Renal cortical epithelial cell (primary cell): ENCODE results near the gene ZNF546. TPM values are rescaled to one million over a fixed set of nuclear protein-coding genes. Genes with fewer than 3 reads are reported as not detected.
"Not testable (repeated sequence)": the region's sequence is repeated elsewhere in the genome, so short reads cannot be mapped to it uniquely, and the experiment has no call there.

Source experiments
- DNase-seq: peaks from one replicate; pipeline ENCODE4 v3.0.0-alpha.2; 2011; ENCODE audit warnings: low read depth
- total RNA-seq: library from RNA; depleted of rRNA; stranded (reverse); fragments of >200 nt; gene quantifications from 2 replicates; pipeline ENCODE4 v1.2.3, GENCODE V29; 2014

The ZNF546 gene
- 0.52 and 5.7 TPM in 2 replicates for total RNA-seq

DNA sequence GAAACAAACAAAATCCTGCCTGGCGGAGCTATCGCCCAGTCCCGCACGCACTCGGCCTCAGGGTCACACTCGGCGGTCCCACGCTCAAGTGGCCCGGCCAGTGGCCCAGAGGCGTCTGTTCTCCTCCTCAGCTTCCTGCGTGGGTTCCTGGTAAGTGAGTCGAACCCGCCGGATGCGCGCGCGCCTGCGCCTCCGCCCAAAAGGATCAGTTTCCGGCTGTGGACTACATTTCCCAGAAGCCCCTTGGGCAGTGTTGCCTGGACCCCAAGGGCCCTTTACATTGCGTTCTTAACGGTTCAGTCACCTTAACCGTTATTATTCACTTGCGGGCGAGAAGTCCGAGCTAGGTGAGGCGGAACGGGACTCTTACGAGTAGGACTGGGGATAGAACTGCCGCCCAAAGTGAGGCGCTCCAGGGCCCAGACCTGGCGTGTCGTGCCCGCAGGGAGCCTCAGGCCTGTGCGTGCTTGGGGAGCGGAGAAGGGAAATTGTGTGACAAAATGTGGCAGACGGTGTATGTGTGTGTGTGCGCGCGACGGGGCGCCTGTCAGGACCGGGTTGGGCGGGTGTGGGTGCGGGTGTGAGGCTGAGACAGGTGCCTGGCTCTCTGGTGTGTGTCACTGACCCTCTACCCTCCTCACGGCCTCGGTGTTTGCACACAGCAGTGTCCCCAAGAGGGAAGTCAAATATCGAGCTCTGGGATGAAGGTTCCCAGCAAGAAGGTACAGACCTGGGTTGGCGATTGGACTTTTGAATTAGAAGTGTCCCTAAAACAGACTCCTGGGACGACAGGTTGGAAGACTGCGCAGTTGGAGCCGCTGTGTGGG lies at the start of gene ZNF546:
ZNF546 (plus strand) TSS at position 250 of the 827 bp plus-strand sequence. CDS start 1,267 bp downstream, outside the sequence.
- DNase-seq: peak; percentile 82

GRCh38 chr19:39949026-39949747 lies 47.7 kb upstream of the ZNF546 start:
- DNase-seq: no peak

DNA sequence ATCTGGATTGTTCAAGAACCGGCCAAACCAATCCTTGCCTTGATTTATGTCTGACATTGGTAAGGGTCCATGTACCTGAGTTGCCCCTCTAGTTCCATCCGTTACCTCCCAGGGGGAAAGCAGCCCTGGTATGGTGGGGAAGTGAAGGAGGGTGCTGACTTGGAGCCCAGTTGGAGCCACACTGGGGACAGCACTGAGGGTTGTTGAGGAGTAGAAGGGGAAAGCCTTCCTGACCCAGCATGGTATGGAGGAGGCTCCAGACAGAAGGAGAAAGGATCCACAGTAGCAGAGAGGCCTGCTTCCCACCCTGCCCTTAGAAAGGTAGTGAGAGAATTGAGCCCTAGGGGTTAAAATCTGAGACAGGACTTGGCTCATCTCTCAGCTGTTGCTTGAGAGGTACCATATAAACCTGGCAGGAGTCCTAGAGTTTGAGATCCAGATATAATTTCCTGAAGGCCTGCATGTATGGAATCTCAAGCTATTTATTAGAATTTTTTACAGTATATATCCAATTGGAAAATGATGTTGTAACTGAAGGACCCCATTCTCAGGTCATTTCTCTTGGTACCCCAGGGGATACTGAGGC lies 45.7 kb upstream of the ZNF546 start:
- DNase-seq: no peak

GRCh38 chr19:39951686-39952085 lies 45.2 kb upstream of the ZNF546 start:
- peak; percentile 69 for DNase-seq

DNA sequence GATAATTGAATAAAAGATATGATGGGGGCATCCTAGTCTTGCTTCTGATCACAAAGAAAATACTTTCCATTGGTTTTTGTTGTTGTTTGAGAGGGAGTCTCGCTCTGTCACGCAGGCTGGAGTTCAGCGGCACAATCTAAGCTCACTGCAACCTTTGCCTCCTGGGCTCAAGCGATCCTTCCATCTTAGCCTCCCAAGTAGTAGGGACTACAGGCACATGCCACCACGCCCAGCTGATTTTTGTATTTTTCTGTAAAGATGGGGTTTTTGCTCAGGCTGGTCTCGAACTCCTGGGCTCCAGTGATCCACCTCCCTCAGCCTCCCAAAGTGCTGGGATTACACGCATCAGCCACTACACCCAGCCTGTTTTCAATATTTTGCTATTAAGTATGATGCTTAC lies 42.9 kb upstream of the ZNF546 start:
- DNase-seq: no peak

DNA sequence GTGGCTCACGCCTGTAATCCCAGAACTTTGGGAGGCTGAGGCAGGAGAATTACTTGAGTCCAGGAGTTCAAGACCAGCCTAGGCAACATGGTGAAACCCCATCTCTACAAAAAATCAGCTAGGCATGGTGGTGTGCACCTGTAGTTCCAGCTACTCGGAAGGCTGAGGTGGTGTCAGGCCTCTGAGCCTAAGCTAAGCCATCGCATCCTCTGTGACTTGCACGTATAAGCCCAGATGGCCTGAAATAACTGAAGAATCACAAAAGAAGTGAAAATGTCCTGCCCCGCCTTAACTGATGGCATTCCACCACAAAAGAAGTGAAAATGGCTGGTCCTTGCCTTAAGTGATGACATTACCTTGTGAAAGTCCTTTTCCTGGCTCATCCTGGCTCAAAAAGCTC lies 39.0 kb upstream of the ZNF546 start:
- not testable (repeated sequence) for DNase-seq

GRCh38 chr19:39958942-39959341 lies 37.9 kb upstream of the ZNF546 start:
- DNase-seq: not testable (repeated sequence)

DNA sequence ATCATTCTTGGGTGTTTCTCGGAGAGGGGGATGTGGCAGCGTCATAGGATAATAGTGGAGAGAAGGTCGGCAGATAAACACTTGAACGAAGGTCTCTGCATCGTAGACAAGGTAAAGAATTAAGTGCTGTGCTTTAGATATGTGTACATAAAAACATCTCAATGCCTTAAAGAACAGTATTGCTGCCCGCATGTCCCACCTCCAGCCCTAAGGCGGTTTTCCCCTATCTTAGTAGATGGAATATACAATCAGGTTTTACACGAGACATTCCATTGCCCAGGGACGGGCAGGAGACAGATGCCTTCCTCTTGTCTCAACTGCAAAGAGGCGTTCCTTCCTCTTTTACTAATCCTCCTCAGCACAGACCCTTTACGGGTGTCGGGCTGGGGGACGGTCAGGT lies 37.5 kb upstream of the ZNF546 start:
- DNase-seq: not testable (repeated sequence)

GRCh38 chr19:39963898-39964297 lies 33.0 kb upstream of the ZNF546 start:
- DNase-seq: no peak

- DNase-seq: no peak
These were observed 30.2 kb upstream of the ZNF546 start for GRCh38 chr19:39966617-39967016.

GRCh38 chr19:39967561-39967960 lies 29.3 kb upstream of the ZNF546 start:
- DNase-seq: no peak

- DNase-seq: no peak
These were observed 28.1 kb upstream of the ZNF546 start for GRCh38 chr19:39968789-39969188.

- peak; percentile 45 for DNase-seq
These were observed 27.6 kb upstream of the ZNF546 start for GRCh38 chr19:39969266-39969665.

GRCh38 chr19:39969681-39970424 lies 27.0 kb upstream of the ZNF546 start:
- no peak for DNase-seq

- DNase-seq: peak; percentile 21
These were observed 26.5 kb upstream of the ZNF546 start for GRCh38 chr19:39970425-39970674.

DNA sequence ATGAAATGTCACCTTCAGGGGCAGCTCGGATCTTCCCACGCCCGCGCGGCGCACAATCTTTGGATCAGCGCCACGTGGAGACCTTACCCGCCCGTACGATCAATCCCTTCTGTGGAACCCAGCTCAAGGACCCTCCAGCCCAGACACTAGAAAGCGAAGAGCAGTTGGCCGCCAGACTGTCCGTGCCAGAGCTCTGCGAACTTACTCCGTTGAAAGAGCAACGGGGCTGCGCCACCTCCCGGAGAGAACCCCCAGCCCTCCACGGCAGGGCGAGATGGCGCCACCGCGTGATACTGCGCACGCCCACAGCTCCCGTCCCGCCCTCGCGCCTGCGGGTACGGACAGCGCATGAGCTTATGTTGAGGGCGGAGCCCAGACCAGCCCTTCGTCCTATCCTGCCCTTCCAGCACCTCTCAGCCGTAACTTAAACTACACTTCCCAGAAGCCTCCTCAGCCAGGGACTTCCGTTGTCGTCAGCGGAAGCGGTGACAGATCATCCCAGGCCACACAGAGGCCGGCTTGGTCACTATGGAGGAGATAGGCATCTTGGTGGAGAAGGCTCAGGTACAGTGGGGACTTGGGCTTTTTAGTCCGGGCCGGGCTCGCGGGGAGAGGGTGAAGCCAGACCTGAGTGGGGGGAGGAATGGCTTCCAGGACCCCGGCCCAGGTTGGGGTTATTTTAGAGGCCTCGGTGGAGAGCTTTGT lies 26.0 kb upstream of the ZNF546 start, which contains the start of gene PSMC4:
PSMC4 (plus strand) TSS at position 491 of the 705 bp plus-strand sequence; CDS start at position 529, 38 bp downstream.
- DNase-seq: peak; percentile 99

DNA sequence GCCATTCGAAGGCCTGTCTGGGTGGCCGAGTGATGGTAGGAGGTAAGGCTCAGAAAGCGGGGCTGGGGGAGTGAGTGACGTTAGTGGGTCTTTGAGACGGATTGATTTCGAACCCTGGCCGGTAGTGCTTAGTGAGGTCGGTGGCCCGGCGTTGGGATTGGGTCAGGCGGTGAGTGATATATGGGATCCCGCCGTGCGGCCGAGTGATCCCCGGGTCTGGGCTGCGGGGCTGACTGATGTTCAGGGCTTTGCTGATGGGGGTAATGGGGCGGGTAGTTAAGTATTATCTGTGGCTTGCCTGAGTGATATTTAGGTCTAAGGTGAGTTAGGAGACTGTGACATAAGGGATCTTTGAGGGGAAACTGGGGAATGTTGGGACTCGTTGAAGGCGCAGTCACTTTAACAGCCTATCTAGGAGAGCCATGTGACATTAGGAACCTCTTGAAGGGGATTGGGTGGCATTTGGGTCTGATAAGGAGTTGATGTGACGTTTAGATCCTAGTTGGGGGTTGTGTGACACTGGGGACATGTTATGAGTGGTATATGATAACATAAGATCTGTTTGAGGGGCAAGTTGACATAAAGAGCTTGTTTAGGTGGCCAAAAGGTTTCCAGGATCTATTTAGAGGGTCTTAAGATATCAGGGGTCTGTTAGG lies 25.4 kb upstream of the ZNF546 start:
- no peak for DNase-seq

GRCh38 chr19:39974377-39975155 lies 22.3 kb upstream of the ZNF546 start:
- no peak for DNase-seq

DNA sequence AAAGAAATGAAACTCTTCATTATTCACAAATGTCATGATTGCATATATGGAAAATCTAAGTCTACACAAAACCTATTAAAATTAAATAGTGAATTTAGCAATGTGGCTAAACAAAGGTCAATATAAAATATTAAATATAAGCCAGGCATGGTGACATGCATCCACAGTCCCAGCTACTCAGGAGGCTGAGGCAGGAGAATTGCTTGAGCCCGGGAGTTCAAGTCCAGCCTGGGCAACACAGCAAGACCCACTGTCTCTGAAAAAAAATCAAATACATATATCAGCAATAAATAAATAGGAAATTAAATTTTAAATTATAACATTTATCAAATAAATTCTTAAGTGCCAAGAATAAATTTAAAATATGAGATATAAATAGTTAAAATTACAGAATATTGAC lies 14.0 kb upstream of the ZNF546 start:
- no peak for DNase-seq

DNA sequence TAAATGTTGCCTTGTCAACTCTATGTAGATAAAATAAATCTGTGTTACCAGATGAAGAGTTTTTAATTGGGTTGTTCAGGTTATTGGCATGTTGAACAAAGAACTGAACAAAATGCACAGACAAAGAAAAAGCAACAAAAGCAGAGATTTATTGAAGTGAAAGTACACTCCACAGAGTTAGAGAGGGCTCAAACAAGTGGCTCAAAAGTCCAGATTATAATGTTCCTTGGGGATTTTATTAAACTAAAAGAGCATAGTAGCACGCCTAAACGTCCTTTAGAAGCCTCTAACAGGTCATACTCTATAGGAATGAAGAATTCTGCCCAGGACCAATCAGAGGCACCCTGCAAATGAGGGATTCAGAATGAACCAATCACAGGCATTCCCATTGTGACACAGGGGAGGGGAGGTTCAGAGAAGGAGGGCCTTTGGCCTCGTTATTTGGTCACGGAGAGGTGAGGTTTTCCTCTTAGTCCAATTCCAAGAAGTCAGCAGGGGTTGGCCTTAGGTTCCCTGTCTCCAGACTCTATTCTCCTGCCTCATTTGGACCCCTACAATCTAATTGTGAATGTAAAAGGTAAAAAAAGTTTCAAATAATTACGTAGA lies 13.1 kb upstream of the ZNF546 start:
- DNase-seq: no peak
